COLO668 (cell line): ENCODE measurements around the gene PRIMA1.
"Not testable (repeated sequence)": the region's sequence is repeated elsewhere in the genome, so short reads cannot be mapped to it uniquely, and the experiment has no call there.

Experiments used
- DNase-seq: peaks from one replicate; lab custom pipeline; 2025; ENCODE audit not compliant: unreplicated experiment; lab: John Stamatoyannopoulos, UW

Gene PRIMA1

GRCh38 chr14:93788293-93788542, at the start of gene PRIMA1:
Gene PRIMA1 (minus strand): TSS chr14:93788485. CDS start chr14:93787718, 767 bp downstream.
- no peak for DNase-seq

GRCh38 chr14:93834699-93835371, 46.5 kb upstream of the PRIMA1 start:
- DNase-seq, result no peak

GRCh38 chr14:93832665-93833064, 44.4 kb upstream of the PRIMA1 start:
- no peak for DNase-seq

DNA sequence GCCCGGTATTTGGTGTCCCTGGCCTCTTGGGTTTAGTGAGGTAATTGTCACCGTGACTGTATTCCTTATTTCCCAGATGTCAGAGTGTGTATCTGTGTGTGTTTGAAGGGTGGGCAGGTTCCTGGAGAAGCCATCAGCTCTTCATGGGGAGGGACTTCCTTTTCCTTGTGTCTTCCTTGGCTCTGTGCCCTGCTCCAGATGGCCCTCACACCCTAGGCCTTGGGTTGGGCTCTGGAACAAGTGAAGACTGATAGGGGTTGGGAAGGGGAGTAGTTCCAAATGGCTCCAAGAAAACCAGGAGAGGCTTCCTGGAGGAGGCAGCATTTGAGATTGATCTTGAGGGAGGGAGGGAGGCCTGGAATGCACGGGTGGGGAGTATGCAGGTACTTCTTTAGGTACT, 43.8 kb upstream of the PRIMA1 start:
- no peak for DNase-seq

- no peak for DNase-seq
Measured at GRCh38 chr14:93830753-93831461, 42.6 kb upstream of the PRIMA1 start.

DNA sequence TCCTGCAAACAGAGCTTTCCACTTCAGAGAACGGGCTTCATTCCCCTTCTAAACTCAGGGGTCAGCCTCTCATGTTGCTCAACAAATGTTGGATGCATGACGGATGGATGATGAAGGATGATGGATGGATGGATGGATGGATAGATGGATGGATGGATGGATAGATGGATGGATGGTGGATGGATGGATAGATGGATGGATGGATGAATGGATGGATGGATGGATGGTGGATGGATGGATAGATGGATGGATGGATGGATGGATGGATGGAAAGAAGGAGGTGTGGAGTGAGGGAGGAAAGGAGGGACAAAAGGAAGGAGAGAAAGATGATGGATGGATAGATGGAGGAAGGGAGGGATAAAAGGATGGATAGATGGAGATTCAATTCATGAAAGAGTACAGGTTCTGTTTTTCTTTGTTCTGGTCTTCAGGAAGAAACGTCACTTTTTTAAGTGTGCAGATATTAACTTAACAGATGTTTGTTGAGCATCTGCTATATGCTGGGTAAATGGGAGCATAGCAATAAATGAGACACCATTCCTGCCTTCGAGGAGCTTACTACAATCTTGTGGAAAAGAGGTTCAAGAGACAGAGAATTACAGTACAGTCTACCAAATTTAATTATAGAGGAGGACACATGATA, 41.7 kb upstream of the PRIMA1 start:
- DNase-seq, result no peak

DNA sequence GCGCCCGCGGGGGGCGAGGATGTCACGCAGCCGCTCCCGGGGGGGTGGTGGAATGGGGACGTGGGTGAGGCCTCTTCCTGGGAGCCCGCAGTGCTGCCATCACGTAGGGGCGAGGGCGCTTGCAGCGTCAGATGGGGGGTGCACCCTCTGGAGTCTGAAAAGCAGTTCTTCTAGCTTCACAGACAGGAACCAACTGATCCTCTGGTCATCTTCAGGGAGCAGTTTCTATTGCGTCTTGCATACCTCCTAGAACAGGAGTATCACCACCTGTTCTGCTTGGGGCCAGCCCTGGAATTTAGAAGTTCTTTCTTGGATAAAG, 36.9 kb upstream of the PRIMA1 start:
- DNase-seq, result no peak

GRCh38 chr14:93824518-93825234, 36.4 kb upstream of the PRIMA1 start:
- DNase-seq, result no peak

- DNase-seq, result no peak
Measured at GRCh38 chr14:93824076-93824475, 35.8 kb upstream of the PRIMA1 start.

DNA sequence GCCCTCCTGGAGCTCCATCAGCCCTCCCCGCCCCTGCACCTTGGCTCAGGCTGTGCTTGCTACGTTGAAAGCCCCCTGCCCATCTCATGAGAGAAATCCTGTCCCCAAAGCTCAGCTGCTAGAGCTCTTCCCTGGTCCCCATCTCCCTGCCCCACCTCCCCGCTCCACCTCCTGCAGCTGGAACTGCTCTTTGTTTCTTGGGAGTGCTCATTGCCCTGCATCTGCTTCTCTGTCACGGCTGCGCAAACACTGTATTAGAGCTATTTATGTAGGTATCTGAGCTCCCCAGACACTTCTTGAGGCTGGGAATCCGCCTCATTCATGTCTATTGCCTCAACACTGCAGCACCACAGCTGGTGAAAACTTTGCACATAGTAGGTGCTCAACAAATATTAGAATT, 32.8 kb upstream of the PRIMA1 start:
- DNase-seq, result no peak

- DNase-seq, result no peak
Measured at GRCh38 chr14:93818857-93819256, 30.6 kb upstream of the PRIMA1 start.

DNA sequence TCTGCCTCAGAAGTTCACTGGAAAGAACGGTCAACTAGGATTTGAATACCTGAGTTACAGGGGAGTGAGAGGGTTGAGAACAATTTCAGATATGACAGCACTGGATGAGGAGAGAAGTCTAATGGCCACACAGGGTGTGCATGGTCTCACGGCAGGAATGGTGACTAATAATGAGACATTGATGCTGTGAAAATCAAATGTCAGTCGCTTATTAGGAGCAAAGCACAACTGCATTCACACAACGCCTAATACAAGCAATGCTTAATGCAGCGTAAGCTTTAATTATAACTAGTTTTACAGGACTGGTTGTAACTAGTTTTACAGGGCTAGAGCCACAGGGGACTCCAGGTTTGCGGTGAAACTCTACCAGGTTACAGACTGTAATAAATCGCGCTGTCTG, 23.4 kb upstream of the PRIMA1 start:
- DNase-seq, result no peak

DNA sequence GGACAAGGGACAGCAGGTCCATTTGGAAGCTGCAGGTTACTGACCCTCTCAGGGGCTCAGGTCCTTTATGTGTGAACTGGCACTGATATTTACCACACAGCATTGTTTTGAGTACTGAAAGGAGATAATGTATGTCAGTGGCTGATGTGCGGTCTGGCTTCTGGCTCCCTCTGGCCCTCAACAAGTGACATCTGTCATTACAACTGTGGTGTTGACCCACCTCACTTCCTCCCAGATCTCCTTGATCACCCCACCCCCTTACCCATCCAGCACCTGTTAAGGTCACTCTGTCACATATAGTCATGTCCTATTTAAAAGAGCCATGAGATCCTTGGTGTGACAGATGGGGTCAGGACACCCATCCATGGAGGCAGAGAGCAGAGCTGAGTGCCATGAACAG, 22.7 kb upstream of the PRIMA1 start:
- no peak for DNase-seq

DNA sequence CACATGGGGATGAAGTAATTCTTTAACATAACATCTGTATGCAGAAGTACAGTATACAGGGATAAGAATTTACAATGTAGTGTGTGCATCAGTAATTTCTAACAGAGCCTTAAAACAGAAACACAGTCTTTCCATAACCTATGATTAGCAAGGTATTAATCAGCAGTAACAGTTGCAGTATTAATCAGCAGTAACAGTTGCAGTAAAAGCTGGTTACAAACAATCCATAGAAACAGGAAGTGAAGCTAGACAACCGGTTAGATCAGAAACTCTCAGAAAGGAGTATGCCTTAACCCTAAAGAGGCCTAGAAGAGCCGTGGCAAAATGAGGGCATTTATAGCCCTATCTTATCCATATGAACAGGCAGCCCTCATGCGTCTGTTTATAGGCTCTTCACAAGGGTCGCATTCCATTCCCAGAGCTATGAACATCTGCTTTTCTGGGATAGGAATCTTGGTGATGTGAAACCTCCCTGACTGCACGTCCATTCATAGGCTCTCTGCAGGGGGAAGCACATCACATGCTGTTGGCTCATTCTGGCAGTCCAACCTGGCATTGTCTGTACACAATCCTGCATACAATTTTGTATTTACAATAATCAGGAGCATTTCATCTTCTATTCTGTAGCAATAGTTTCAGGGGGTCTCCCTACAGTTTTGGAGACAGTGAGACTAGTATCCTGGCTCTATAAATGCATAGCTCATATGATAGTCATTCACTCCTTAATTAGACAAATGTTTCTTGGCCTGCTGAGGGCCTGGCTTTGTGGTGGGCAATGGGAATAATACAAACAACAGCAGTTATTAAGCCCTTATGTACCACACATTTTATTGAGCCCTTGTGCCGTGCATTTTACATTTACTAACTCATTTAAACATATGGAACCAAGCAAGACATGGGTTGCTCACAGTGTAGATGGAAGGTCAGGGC, 21.5 kb upstream of the PRIMA1 start:
- not testable (repeated sequence) for DNase-seq

DNA sequence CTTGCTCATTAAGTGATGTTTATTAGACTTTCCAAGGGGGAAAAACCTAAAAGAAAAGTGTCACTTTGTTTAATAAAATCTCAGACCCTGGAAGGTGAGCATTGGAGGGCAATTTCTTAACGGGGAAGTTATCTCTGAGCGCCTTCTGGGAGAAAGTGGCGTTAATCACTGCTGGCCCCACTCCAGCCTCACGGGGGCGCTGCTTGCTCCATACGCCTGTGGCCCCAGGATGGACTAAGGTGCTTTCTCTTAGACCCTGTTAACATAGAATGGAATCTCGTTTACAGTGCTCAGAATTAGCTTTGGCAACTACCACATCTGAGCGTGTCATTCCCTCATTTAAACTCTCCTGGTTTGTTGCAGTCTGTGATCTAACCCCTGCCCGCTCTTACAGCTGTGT, 16.4 kb upstream of the PRIMA1 start:
- DNase-seq, result no peak

DNA sequence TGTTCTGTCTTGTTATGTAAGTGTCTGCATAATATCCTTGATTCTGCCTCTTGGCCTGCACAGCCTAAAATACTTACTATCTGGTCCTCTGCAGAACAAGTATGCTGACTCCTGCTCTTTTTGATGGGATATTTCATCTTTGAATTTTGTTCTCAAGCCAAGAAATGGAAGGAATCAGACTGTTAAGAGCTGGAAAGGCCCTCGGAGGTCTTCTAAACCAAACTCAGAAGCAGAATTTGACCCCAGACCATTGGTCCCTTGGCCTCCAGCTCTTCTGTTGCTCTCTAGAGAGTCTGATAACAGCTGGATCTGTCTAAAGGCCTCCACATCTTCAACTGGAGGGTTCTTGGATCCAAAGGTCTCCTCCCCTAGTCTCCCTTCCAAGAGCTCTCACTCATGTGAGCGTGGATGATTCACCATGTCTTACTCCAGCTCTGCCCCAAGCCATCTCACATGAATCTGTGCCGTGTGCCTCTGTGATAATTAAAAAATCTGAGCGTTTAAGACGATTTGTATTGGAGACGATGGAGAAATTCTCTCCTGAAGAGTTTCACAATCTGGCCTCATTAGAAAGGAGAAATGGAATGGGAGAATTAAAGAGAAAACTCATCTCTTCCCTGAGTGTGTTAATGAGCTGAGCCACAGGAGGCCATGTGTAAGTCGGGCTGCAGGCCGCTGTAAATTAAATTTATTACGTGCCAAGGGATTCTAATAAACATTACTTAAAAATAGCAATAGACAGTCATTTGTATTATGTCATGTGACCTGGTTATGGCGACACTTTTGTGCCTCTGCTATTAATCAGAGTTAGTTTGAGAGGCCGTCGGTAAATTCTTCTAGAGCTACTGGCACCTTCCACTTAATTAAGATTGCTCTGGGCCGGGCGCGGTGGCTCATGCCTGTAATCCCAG, 15.4 kb upstream of the PRIMA1 start:
- DNase-seq, result no peak

DNA sequence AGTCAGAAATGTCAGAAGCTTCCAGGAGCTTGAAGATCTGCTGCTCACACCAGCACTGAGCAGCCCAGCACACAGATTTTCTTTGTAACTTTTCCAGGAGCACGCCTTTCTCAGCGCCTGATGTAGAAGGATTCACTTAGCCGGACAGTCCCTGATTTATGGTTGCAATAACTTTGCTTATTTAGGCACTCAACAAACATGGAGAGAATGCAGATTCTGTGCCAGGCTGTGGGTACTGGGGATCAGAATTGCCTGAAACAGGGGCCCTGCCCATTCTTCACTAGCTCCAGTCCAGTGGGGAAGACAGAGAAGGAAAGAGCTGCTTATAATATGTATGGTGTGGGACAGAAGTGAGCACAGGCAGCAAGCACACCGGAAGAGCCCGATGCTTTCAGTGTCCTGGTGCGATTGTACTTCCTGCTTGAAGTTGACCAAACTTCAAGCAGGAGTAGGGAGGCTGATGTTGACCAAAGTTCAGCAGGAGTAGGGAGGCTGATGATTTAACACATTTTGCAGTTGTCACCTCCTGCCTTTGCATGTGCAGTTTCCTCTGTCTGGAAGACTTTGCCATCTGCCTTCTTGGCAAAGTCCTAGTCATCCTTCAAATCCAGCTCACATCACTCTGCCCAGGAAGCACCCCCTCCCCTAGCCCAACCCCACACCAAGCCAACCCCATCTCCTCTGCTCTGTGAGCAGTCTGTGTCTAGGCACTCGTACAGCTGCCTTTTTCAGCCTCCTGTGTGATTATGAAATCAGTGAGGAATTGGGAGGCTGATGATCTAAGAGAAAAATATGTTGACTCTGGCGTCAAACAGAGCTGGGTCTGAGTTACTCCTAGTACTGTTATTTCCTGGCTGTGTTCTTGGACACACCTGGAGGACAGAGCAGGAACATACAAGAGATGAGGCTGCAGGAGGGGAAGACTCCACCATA, 12.0 kb upstream of the PRIMA1 start:
- DNase-seq, result no peak

- DNase-seq, result no peak
Measured at GRCh38 chr14:93799617-93799988, 11.3 kb upstream of the PRIMA1 start.

- no peak for DNase-seq
Measured at GRCh38 chr14:93797536-93797935, 9.3 kb upstream of the PRIMA1 start.
